ENCODE results near the gene METRN. TPM values are rescaled to one million over a fixed set of nuclear protein-coding genes. Genes with fewer than 3 reads are reported as not detected.

The METRN gene
- total RNA-seq, 2 donors from 2014 or later: 36.6 to 71.9 TPM

DNA sequence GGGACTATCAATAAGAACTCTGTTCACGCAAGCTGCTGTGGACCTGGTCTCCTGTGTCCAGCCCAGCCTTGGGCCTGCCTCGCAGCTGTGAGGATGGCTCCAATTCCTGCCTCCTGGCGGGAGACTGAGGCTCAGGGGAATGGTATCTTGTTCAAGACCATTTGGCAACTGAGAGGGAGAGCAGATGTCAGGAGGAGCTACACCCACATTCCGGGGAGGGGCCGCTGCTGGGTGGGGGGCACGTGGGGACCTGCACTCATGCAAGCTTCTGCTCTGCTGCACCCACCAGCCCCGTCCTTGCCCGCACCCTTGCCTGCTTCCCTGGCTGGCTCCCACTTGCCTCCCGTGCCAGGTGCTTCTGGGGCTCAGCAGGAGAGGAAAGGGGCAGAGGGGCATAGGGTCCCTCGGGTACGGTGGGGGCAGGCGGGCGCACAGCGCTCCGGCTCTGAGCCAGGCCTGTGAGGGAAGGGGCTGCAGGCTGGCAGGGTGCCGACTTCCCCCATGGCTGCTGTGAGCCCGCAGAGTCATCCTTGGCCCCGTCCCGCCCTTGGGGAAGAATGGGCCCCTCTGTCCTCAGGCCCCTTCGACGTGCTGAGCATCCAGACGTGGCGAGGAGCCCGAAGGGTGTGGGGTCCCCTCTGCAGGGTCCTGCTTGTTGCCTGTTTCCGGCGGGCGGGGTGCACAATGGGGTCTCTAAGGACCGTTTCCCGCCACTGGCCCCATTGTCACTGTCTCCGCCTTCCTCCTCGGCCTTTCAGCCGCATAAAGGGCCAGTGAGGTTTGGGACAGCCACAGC, 2.7 kb downstream of the METRN start:
- Histone ChIP-seq H3K9me3 (no peaks in the 10 kb centered on the region), H3K4me1 (peaks cover 72% of the 10 kb centered on the region), H3K27ac (peak overlapping the region in 2 of 4 donors; percentile 68 to 73), H3K4me3 (no peak overlapping the region), H3K27me3 (no peaks in the 10 kb centered on the region), H3K36me3 (replicated peaks in 1 of 2; ENCODE audit: insufficient read depth in 1 of 2, low read depth in 2 of 2) (no peaks in the 10 kb centered on the region)
- DNase-seq (no peak), ATAC-seq (no peak)
- intact Hi-C loops (cut with DNase I): no loop called here
- TF ChIP-seq CTCF (IDR thresholded peaks at IDR 0.05): no peak
- no peak for TF ChIP-seq POLR2A (IDR thresholded peaks at IDR 0.05)
- WGBS, 2 donors: 82 to 88% methylated on average over 18 to 32 of the region's 32 CpGs

- no peak for ATAC-seq
- Histone ChIP-seq H3K36me3 (replicated peaks in 1 of 2; ENCODE audit: insufficient read depth in 1 of 2, low read depth in 2 of 2) (no peaks in the 10 kb centered on the region), H3K9me3 (no peaks in the 10 kb centered on the region), H3K4me1 (peaks cover 72% of the 10 kb centered on the region), H3K4me3 (no peak overlapping the region), H3K27ac (no peak overlapping the region), H3K27me3 (no peaks in the 10 kb centered on the region)
- WGBS, 2 donors: 93 to 100% methylated on average over 1 to 9 of the region's 9 CpGs
- TF ChIP-seq POLR2A (IDR thresholded peaks at IDR 0.05): no peak
- no peak for TF ChIP-seq CTCF (IDR thresholded peaks at IDR 0.05)
- no peak for DNase-seq
- intact Hi-C loops (cut with DNase I): no loop called here
These were observed 3.5 kb downstream of the METRN start for GRCh38 chr16:718389-718788.

- TF ChIP-seq CTCF (IDR thresholded peaks at IDR 0.05) (no peak), POLR2A (IDR thresholded peaks at IDR 0.05) (no peak)
- ATAC-seq (no peak), DNase-seq (no peak)
- Histone ChIP-seq H3K9me3 (no peaks in the 10 kb centered on the region), H3K27ac (no peak overlapping the region), H3K4me3 (no peak overlapping the region), H3K36me3 (replicated peaks in 1 of 2; ENCODE audit: insufficient read depth in 1 of 2, low read depth in 2 of 2) (no peaks in the 10 kb centered on the region), H3K4me1 (peaks cover 72% of the 10 kb centered on the region), H3K27me3 (no peaks in the 10 kb centered on the region)
- WGBS, 2 donors: 70 to 81% methylated on average over 6 of the region's 6 CpGs
- intact Hi-C loops (cut with DNase I): no loop called here
These were observed 4.0 kb downstream of the METRN start for GRCh38 chr16:718922-719321.

GRCh38 chr16:719815-720446, 5.0 kb downstream of the METRN start:
- Histone ChIP-seq H3K27ac (peak overlapping the region; percentile 64 to 89 (median 83)), H3K4me3 (peak overlapping the region; percentile 34 to 53), H3K36me3 (replicated peaks in 1 of 2; ENCODE audit: insufficient read depth in 1 of 2, low read depth in 2 of 2) (no peaks in the 10 kb centered on the region), H3K27me3 (no peaks in the 10 kb centered on the region), H3K9me3 (no peaks in the 10 kb centered on the region), H3K4me1 (peaks cover 64% of the 10 kb centered on the region)
- TF ChIP-seq CTCF (IDR thresholded peaks at IDR 0.05): peak in 1 of 7 experiments; percentile 7
- TF ChIP-seq POLR2A (IDR thresholded peaks at IDR 0.05): no peak
- intact Hi-C loops (cut with DNase I): no loop called here
- 7 to 9% methylated on average over 11 to 16 of the region's 16 CpGs for WGBS, 2 donors
- no peak for DNase-seq
- no peak for ATAC-seq

Data from body of pancreas (tissue), 4 donors.